SJCRH30 (cell line): Measurements from ENCODE around the gene INCENP. TPM values are rescaled to one million over a fixed set of nuclear protein-coding genes. Genes with fewer than 3 reads are reported as not detected.

Experiments used
- DNase-seq, 2 experiments: peaks; one replicate each; pipeline ENCODE4 v3.0.0-alpha.2; 2015 to 2020
- H3K27ac ChIP-seq: fragments of 250-450 bp; sonication (Bioruptor Pico); 2 replicates; pipeline ENCODE4 v1.5.1; 2020; ENCODE audit warnings: mild to moderate bottlenecking, moderate library complexity
- H3K27me3 ChIP-seq: fragments of 250-450 bp; sonication (Bioruptor Pico); 2 replicates; pipeline ENCODE4 v1.5.1; 2020; ENCODE audit warnings: mild to moderate bottlenecking, moderate library complexity
- H3K36me3 ChIP-seq: fragments of 250-450 bp; sonication (Bioruptor Pico); 2 replicates; pipeline ENCODE4 v1.5.1; 2020; ENCODE audit warnings: mild to moderate bottlenecking, moderate library complexity
- H3K4me1 ChIP-seq: fragments of 250-450 bp; sonication (Bioruptor Pico); 2 replicates; pipeline ENCODE4 v1.5.1; 2020; ENCODE audit warnings: mild to moderate bottlenecking, moderate library complexity
- H3K4me3 ChIP-seq: fragments of 250-450 bp; sonication (Bioruptor Pico); 2 replicates; pipeline ENCODE4 v1.5.1; 2020; ENCODE audit warnings: mild to moderate bottlenecking, moderate library complexity
- H3K9me3 ChIP-seq: fragments of 250-450 bp; sonication (Bioruptor Pico); replicated peaks from 2 replicates; pipeline ENCODE4 v1.5.1; 2020; ENCODE audit warnings: mild to moderate bottlenecking, moderate library complexity
- total RNA-seq: library from RNA; depleted of rRNA; stranded (reverse); fragments of >200 nt; shearing (Covaris generic); gene quantifications from 2 replicates; pipeline ENCODE4 v1.2.3, GENCODE V29; 2014; rRNA removed

Gene INCENP
- total RNA-seq, 1 experiment from 2014 or later = 118 TPM

GRCh38 chr11:62201376-62201775 is 77.6 kb downstream of the INCENP start:
- no peak for DNase-seq
- Histone ChIP-seq H3K36me3 (no peaks in the 10 kb centered on the region), H3K27me3 (no peaks in the 10 kb centered on the region; the same call in none of the 2 replicates), H3K4me3 (no peak overlapping the region), H3K9me3 (no peaks in the 10 kb centered on the region), H3K4me1 (no peaks in the 10 kb centered on the region), H3K27ac (no peak overlapping the region)

Other genes with a start within 250 kb of the INCENP start
- gene FADS3, start 232.5 kb upstream of the INCENP start, total RNA-seq = 40.5 and 42.1 TPM in 2 replicates
- gene RAB3IL1, start 206.4 kb upstream of the INCENP start, total RNA-seq = 0.53 and 0.77 TPM in 2 replicates
- gene BEST1, start 173.7 kb upstream of the INCENP start, total RNA-seq = 0.05 and 0.26 TPM in 2 replicates
- 349 and 357 TPM in 2 replicates for gene FTH1, start 156.4 kb upstream of the INCENP start, total RNA-seq
- not detected in 2 replicates for gene SCGB1D1, start 66.2 kb downstream of the INCENP start, total RNA-seq
- not detected in 2 replicates for gene SCGB2A1, start 84.7 kb downstream of the INCENP start, total RNA-seq
- gene SCGB1D2, start 118.2 kb downstream of the INCENP start, total RNA-seq = not detected in 2 replicates
- not detected in 2 replicates for gene SCGB2A2, start 146.1 kb downstream of the INCENP start, total RNA-seq
- not detected in 2 replicates for gene SCGB1D4, start 175.1 kb downstream of the INCENP start, total RNA-seq
- gene ASRGL1, start 213.4 kb downstream of the INCENP start, total RNA-seq = 17.4 and 22.6 TPM in 2 replicates